K562 (cell line): ENCODE results near the gene DGCR8. TPM values are rescaled to one million over a fixed set of nuclear protein-coding genes. Genes with fewer than 3 reads are reported as not detected.

Experiments
- CCAR2 ChIP-seq: fragments of 200-400 bp; formaldehyde crosslinking; IDR thresholded peaks from 2 replicates; pipeline ENCODE4 v1.6.1; 2017; ENCODE audit warnings: mild to moderate bottlenecking, low read depth, low read length
- ELF4 ChIP-seq: fragments of 450-650 bp; formaldehyde crosslinking; IDR thresholded peaks from 2 replicates; pipeline ENCODE4 v1.4.0; 2022; ENCODE audit warnings: missing genetic modification characterization
- ETV6 ChIP-seq, 3 experiments: fragments of 150-350 bp in 1 of 3; sonication (generic) in 1 of 3; formaldehyde crosslinking in 1 of 3; IDR thresholded peaks; 2 replicates each; pipeline versions ENCODE4 v1.6.1 to v1.8.0; 2014 to 2022; ENCODE audit warnings: borderline replicate concordance in 2 of 3, low read depth in 2 of 3, antibody characterized with exemption in 1 of 3, low read length in 1 of 3, mild to moderate bottlenecking in 1 of 3, missing genetic modification reagents in 1 of 3
- KLF10 ChIP-seq: fragments of 250-450 bp; sonication (Bioruptor Pico); IDR thresholded peaks from 2 replicates; pipeline ENCODE4 v1.6.1; 2021; ENCODE audit warnings: matching md5 sums
- MCM3 ChIP-seq: fragments of 450-650 bp; IDR thresholded peaks from 2 replicates; pipeline ENCODE4 v1.6.1; 2016
- NFATC3 ChIP-seq: fragments of 450-650 bp; IDR thresholded peaks from 2 replicates; pipeline ENCODE4 v1.6.1; 2017; ENCODE audit warnings: mild to moderate bottlenecking
- RREB1 ChIP-seq: fragments of 250-450 bp; sonication (Bioruptor Pico); IDR thresholded peaks from 2 replicates; pipeline ENCODE4 v1.4.0; 2020
- SAFB2 ChIP-seq: fragments of 200-400 bp; formaldehyde crosslinking; IDR thresholded peaks from 2 replicates; pipeline ENCODE4 v1.6.1; 2018; ENCODE audit warnings: borderline replicate concordance, low read length, low read depth, moderate library complexity; ENCODE audit not compliant: severe bottlenecking
- SMARCC2 ChIP-seq: fragments of 450-650 bp; IDR thresholded peaks from 2 replicates; pipeline ENCODE4 v1.6.1; 2017; ENCODE audit warnings: antibody characterized with exemption, moderate library complexity, mild to moderate bottlenecking, low read depth
- TCF7L2 ChIP-seq: fragments of 150-350 bp; IDR thresholded peaks from 2 replicates; pipeline ENCODE4 v1.6.1; 2016; ENCODE audit warnings: low read depth, mild to moderate bottlenecking, low read length, moderate library complexity
- THAP12 ChIP-seq: fragments of 250-450 bp; sonication (Bioruptor Pico); IDR thresholded peaks from 2 replicates; pipeline ENCODE4 v1.9.0; 2021; ENCODE audit warnings: mild to moderate bottlenecking, inconsistent platforms
- TRIM24 ChIP-seq, 2 experiments: fragments of 450-650 bp; IDR thresholded peaks; 2 replicates each; pipeline ENCODE4 v1.6.1; 2016
- ZBED1 ChIP-seq: IDR thresholded peaks from 2 replicates; pipeline ENCODE4 v1.6.1; 2014
- ZNF436 ChIP-seq: fragments of 250-450, 450-650 bp; sonication (Bioruptor Pico); formaldehyde crosslinking; IDR thresholded peaks from 2 replicates; pipeline ENCODE4 v1.7.0; 2020; ENCODE audit warnings: mild to moderate bottlenecking
- ZNF584 ChIP-seq: fragments of 200-800 bp; sonication (Bioruptor generic); IDR thresholded peaks from 2 replicates; pipeline ENCODE4 v1.6.1; 2016; ENCODE audit warnings: low read depth, mild to moderate bottlenecking, missing genetic modification characterization, missing compliant biosample characterization
- polyA plus RNA-seq, 8 experiments: library from polyadenylated mRNA; depleted of rRNA in 4 of 8; stranded (reverse) in 5 of 8; unstranded in 3 of 8; fragments of >200 nt; fragmentation: Nextera tagmentation in 2 of 8; fragmentation: Illumina TruSeq in 1 of 8; extraction: Ambion mirVana in 2 of 8; extraction: Trizol in 1 of 8; gene quantifications; 2 replicates each; pipeline versions ENCODE4 v1.2.1 to v1.2.3, GENCODE V29; 2011 to 2014; ENCODE audit warnings: inconsistent platforms in 1 of 8, missing spikeins in 1 of 8
- total RNA-seq, 7 experiments: library from RNA; depleted of rRNA in 6 of 7; stranded (reverse); fragments of >200 nt in 6 of 7; fragmentation: Illumina TruSeq in 2 of 7; extraction: Trizol in 2 of 7; gene quantifications; 2 replicates each; pipeline versions ENCODE4 v1.2.1 to v1.2.3, GENCODE V29; 2011 to 2021; ENCODE audit warnings: low replicate concordance in 1 of 7
- TF ChIP-seq, protein P1 (sequence below), 2 experiments: fragments of 450-650 bp in 1 of 2; IDR thresholded peaks; 2 replicates each; pipeline ENCODE4 v1.6.1; 2011 to 2017; ENCODE audit warnings: low read depth in 2 of 2, antibody characterized with exemption in 1 of 2, borderline replicate concordance in 1 of 2, low read length in 1 of 2, mild to moderate bottlenecking in 1 of 2, mixed read lengths in 1 of 2; ENCODE audit not compliant: control insufficient read depth in 1 of 2

DGCR8 gene
- total and polyA plus RNA-seq, 9 of the 15 experiments (the other 6 are each of a cell fraction or from before 2014, with no cell fraction given): 5.9 to 144 (median 80.1) TPM

- 0 out of 2 replicates have a peak, but pooled peaks have one; percentile 35 for TF ChIP-seq NFATC3
- TF ChIP-seq MCM3: no peak
- no peak for TF ChIP-seq SAFB2
- 0 out of 2 replicates have a peak, but pooled peaks have one; percentile 20 for TF ChIP-seq TCF7L2
- TF ChIP-seq ZBED1: no peak
- TF ChIP-seq TRIM24 (IDR thresholded peaks at IDR 0.05): no peak
- no peak for TF ChIP-seq CCAR2
- TF ChIP-seq ELF4: no peak
- TF ChIP-seq KLF10 (CRISPR knock-in tag): no peak
- no peak for TF ChIP-seq RREB1 (CRISPR knock-in tag)
- TF ChIP-seq ZNF584 (CRISPR knock-in tag): no peak
- peak; percentile 33; the same call in 1 of the 2 replicates for TF ChIP-seq THAP12 (CRISPR knock-in tag)
- TF ChIP-seq SMARCC2: no peak
- TF ChIP-seq, protein P1, sequence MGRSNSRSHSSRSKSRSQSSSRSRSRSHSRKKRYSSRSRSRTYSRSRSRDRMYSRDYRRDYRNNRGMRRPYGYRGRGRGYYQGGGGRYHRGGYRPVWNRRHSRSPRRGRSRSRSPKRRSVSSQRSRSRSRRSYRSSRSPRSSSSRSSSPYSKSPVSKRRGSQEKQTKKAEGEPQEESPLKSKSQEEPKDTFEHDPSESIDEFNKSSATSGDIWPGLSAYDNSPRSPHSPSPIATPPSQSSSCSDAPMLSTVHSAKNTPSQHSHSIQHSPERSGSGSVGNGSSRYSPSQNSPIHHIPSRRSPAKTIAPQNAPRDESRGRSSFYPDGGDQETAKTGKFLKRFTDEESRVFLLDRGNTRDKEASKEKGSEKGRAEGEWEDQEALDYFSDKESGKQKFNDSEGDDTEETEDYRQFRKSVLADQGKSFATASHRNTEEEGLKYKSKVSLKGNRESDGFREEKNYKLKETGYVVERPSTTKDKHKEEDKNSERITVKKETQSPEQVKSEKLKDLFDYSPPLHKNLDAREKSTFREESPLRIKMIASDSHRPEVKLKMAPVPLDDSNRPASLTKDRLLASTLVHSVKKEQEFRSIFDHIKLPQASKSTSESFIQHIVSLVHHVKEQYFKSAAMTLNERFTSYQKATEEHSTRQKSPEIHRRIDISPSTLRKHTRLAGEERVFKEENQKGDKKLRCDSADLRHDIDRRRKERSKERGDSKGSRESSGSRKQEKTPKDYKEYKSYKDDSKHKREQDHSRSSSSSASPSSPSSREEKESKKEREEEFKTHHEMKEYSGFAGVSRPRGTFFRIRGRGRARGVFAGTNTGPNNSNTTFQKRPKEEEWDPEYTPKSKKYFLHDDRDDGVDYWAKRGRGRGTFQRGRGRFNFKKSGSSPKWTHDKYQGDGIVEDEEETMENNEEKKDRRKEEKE (IDR thresholded peaks at IDR 0.05; ENCODE audit: borderline replicate concordance in 1 of 2, control insufficient read depth in 1 of 2, low read depth in 2 of 2, low read length in 1 of 2): no peak
- no peak for TF ChIP-seq ETV6 (IDR thresholded peaks at IDR 0.05; ENCODE audit: borderline replicate concordance in 1 of 2, low read depth in 2 of 2, low read length in 1 of 2)
- no peak for TF ChIP-seq ETV6 (CRISPR knock-in tag; IDR thresholded peaks at IDR 0.05; ENCODE audit: borderline replicate concordance)
- no peak for TF ChIP-seq ZNF436 (CRISPR knock-in tag)
These were observed 21.6 kb downstream of the DGCR8 start (continued) for GRCh38 chr22:20101638-20102037.
